Pancreas (tissue), 10 donors: Measurements from ENCODE around the gene AKR1C4. TPM values are rescaled to one million over a fixed set of nuclear protein-coding genes. Genes with fewer than 3 reads are reported as not detected.
"Not testable (repeated sequence)": the region's sequence is repeated elsewhere in the genome, so short reads cannot be mapped to it uniquely, and the experiment has no call there.

ENCODE experiments used
- ATAC-seq, 4 donors: fragments of 200-7000 bp; cut with Tn5 transposase; one replicate each; pipeline versions ENCODE4 v1.8.0 to v1.9.1; 2020; ENCODE audit warnings: mild to moderate bottlenecking in 4 of 4, moderate library complexity in 4 of 4
- DNase-seq, 6 donors: peaks; one replicate each; pipeline ENCODE4 v3.0.0-alpha.2; 2020
- FAIRE-seq: peaks from 2 replicates; lab custom pipeline; 2012; peaks lifted over from hg19 to GRCh38; lab: Jason Lieb, UNC
- H3K27ac ChIP-seq, 4 donors: fragments of 200-600 bp; sonication (generic); 1 replicate in 3 of 4; 2 replicates in 1 of 4; pipeline versions ENCODE4 v1.5.0 to v1.8.0; 2020
- H3K27me3 ChIP-seq, 4 donors: fragments of 200-600 bp; one replicate each; pipeline ENCODE4 v1.8.0; 2021
- H3K36me3 ChIP-seq, 3 donors: fragments of 200-600 bp; sonication (generic) in 1 of 3; one replicate each; pipeline versions ENCODE4 v1.5.0 to v1.8.0; 2020 to 2021
- H3K4me1 ChIP-seq, 3 donors: fragments of 200-600 bp; one replicate each; pipeline ENCODE4 v1.8.0; 2021
- H3K4me3 ChIP-seq, 4 donors: fragments of 200-600 bp; sonication (generic) in 2 of 4; one replicate each; pipeline versions ENCODE4 v1.5.0 to v1.8.0; 2020 to 2021
- H3K9me3 ChIP-seq, 4 donors: fragments of 200-600 bp; one replicate each; pipeline ENCODE4 v1.8.0; 2021
- CTCF ChIP-seq, 4 donors: fragments of 200-600 bp; sonication (generic) in 3 of 4; IDR thresholded peaks; one replicate each; pipeline versions ENCODE4 v1.5.0 to v1.8.0; 2021; ENCODE audit warnings: antibody characterized with exemption in 4 of 4
- WGBS, 2 donors: extraction: QIAGEN DNeasy Blood & Tissue Kit; methylation state at CpG; one replicate each; pipeline ENCODE4 v1.1.7; 2013; 5-methylcytosine and 5-hydroxymethylcytosine counted together
- intact Hi-C, 3 donors: fragments of 100-400 bp; cut with DNase I; formaldehyde crosslinking; loops; one replicate each; pipeline versions ENCODE4 v1.11.1 to v1.14.2; 2022
- polyA plus RNA-seq, 2 donors: library from polyadenylated mRNA; stranded (reverse); fragments of 200-250 nt; gene quantifications; one replicate each; pipeline ENCODE4 v1.2.3, GENCODE V29; 2013
- total RNA-seq, 6 donors: library from RNA; stranded (reverse); fragmentation: NEBNext Ultra II Directional in 4 of 6; extraction: Animal tissue kit (Norgen Biotek cat#: 25700) in 4 of 6; gene quantifications; one replicate each; pipeline versions ENCODE4 v1.2.1 to v1.2.4, GENCODE V29; 2021 to 2023
- donor health status: healthy with polysubstance abuse.
- donor health status: DM: no; HTN: no; CAD: no; lungs with moderate emphysema.
- donor health status: DM: no; HTN: no; CAD: no.
- donor health status: control.
- donor health status: control.
- donor health status: Bipolar disorder and iron deficiency.
- donor health status: DM: yes; HTN: yes; CAD: no.
- donor health status: DM: no; HTN: no; CAD: no.
- donor health status: DM: no; HTN: no; CAD: no.
- donor health status: DM: yes; HTN: yes; CAD: no.

Gene AKR1C4
- total and polyA plus RNA-seq, 8 donors: 0.07 to 0.28 (median 0.20) TPM; not detected in 4

- Histone ChIP-seq H3K36me3 (no peaks in the 10 kb centered on the region), H3K4me1 (peaks cover 0 to 9% (median 7%) of the 10 kb centered on the region in 3 donors), H3K9me3 (no peaks in the 10 kb centered on the region), H3K27ac (no peak overlapping the region), H3K27me3 (no peaks in the 10 kb centered on the region), H3K4me3 (no peak overlapping the region)
- no peak for FAIRE-seq
- intact Hi-C loops: no loop called here
- no peak for TF ChIP-seq CTCF (IDR thresholded peaks at IDR 0.05)
- WGBS, 2 donors: 73 to 79% methylated on average over 6 of the region's 6 CpGs
- ATAC-seq: peak in 3 of 4 donors; percentile 61 to 78 (median 73)
- DNase-seq: no peak
Measured at GRCh38 chr10:5195727-5196374, 786 bp upstream of the AKR1C4 start.

GRCh38 chr10:5198386-5198785 lies 1.7 kb downstream of the AKR1C4 start:
- no peaks in the 10 kb centered on the region for H3K27me3 ChIP-seq
- intact Hi-C loops: no loop called here
- H3K27ac ChIP-seq: no peak overlapping the region
- peaks cover 0 to 9% (median 7%) of the 10 kb centered on the region in 3 donors for H3K4me1 ChIP-seq
- no peak overlapping the region for H3K4me3 ChIP-seq
- H3K9me3 ChIP-seq: no peaks in the 10 kb centered on the region
- 80 to 90% methylated on average over 3 of the region's 3 CpGs for WGBS, 2 donors
- no peak for TF ChIP-seq CTCF (IDR thresholded peaks at IDR 0.05)
- ATAC-seq: no peak
- H3K36me3 ChIP-seq: no peaks in the 10 kb centered on the region
- DNase-seq: no peak
- no peak for FAIRE-seq

GRCh38 chr10:5199398-5199797 lies 2.8 kb downstream of the AKR1C4 start:
- 73 to 83% methylated on average over 8 of the region's 8 CpGs for WGBS, 2 donors

GRCh38 chr10:5206799-5207198 lies 10.2 kb downstream of the AKR1C4 start:
- Histone ChIP-seq H3K4me1 (no peaks in the 10 kb centered on the region), H3K27me3 (no peaks in the 10 kb centered on the region), H3K36me3 (no peaks in the 10 kb centered on the region), H3K9me3 (no peaks in the 10 kb centered on the region), H3K4me3 (no peak overlapping the region), H3K27ac (no peak overlapping the region)
- ATAC-seq (no peak), FAIRE-seq (no peak), DNase-seq (no peak)
- intact Hi-C loops: no loop called here
- WGBS, 2 donors: 63 to 65% methylated on average over 6 of the region's 6 CpGs
- TF ChIP-seq CTCF (IDR thresholded peaks at IDR 0.05): no peak

More at GRCh38 chr10:5199398-5199797, 2.8 kb downstream of the AKR1C4 start:
- peaks cover 0 to 9% (median 7%) of the 10 kb centered on the region in 3 donors for H3K4me1 ChIP-seq
- H3K27me3 ChIP-seq: no peaks in the 10 kb centered on the region
- DNase-seq (no peak), FAIRE-seq (no peak), ATAC-seq (no peak)
- no peak overlapping the region for H3K4me3 ChIP-seq
- no peaks in the 10 kb centered on the region for H3K9me3 ChIP-seq
- no peak for TF ChIP-seq CTCF (IDR thresholded peaks at IDR 0.05)
- no peaks in the 10 kb centered on the region for H3K36me3 ChIP-seq
- H3K27ac ChIP-seq: no peak overlapping the region
- intact Hi-C loops: no loop called here

GRCh38 chr10:5209776-5210175 lies 13.1 kb downstream of the AKR1C4 start:
- H3K27ac ChIP-seq, ATAC-seq, H3K4me1 ChIP-seq, intact Hi-C loops, FAIRE-seq, H3K9me3 ChIP-seq, H3K27me3 ChIP-seq, DNase-seq, H3K4me3 ChIP-seq, H3K36me3 ChIP-seq: not testable (repeated sequence)
- WGBS, 2 donors: 92 to 97% methylated on average over 1 of the region's 1 CpG

- H3K27ac ChIP-seq, H3K9me3 ChIP-seq, FAIRE-seq, intact Hi-C loops, H3K4me3 ChIP-seq, DNase-seq, H3K36me3 ChIP-seq, ATAC-seq, H3K27me3 ChIP-seq, H3K4me1 ChIP-seq: not testable (repeated sequence)
- WGBS, 2 donors: 76 to 95% methylated on average over 1 of the region's 1 CpG
Measured at GRCh38 chr10:5210261-5210660, 13.6 kb downstream of the AKR1C4 start.
